IMR-90 (cell line): ENCODE measurements around the gene RGS12. TPM values are rescaled to one million over a fixed set of nuclear protein-coding genes. Genes with fewer than 3 reads are reported as not detected.

ENCODE experiments used
- ATAC-seq: fragments of 200-7000 bp; cut with Tn5 transposase; 2 replicates; pipeline ENCODE4 v1.9.1; 2020; ENCODE audit warnings: low read depth, mild to moderate bottlenecking, moderate library complexity
- BruUV-seq: library from RNA; stranded (reverse); fragments of 400-500 nt; replicated peaks from 2 replicates; lab custom pipeline; 2021; lab: Mats Ljungman, UMichigan
- CTCF ChIA-PET: fragments of 300-600 bp; formaldehyde crosslinking; extraction: SDS; loops from one replicate; lab custom pipeline; 2021; ENCODE audit warnings: antibody characterized with exemption; lab: Yijun Ruan, JAX
- POLR2A ChIA-PET: fragments of 300-600 bp; sonication (Branson Sonifier 250); formaldehyde crosslinking; loops from one replicate; lab custom pipeline; 2022; ENCODE audit warnings: antibody characterized with exemption; ENCODE audit not compliant: unreplicated experiment; lab: Charles Lee
- DNase-seq: peaks from one replicate; pipeline ENCODE4 v3.0.0; 2013
- H2AFZ ChIP-seq: replicated peaks from 2 replicates; pipeline ENCODE3; 2013; ENCODE audit warnings: low read length, mild to moderate bottlenecking; ENCODE audit not compliant: poor library complexity
- H2AK5ac ChIP-seq: 2 replicates; pipeline ENCODE4 v1.6.1; 2013; ENCODE audit warnings: low read depth, low read length, inconsistent platforms
- H2AK9ac ChIP-seq: replicated peaks from 2 replicates; pipeline ENCODE3; 2013; ENCODE audit warnings: mild to moderate bottlenecking, low read depth, low read length, moderate library complexity; ENCODE audit not compliant: poor library complexity
- H2BK120ac ChIP-seq: 2 replicates; pipeline ENCODE4 v1.6.1; 2013; ENCODE audit warnings: low read depth, low read length, inconsistent platforms
- H2BK15ac ChIP-seq: 3 replicates; pipeline ENCODE4 v1.6.1; 2013; ENCODE audit warnings: low read depth, low read length, inconsistent platforms
- H2BK20ac ChIP-seq: 2 replicates; pipeline ENCODE4 v1.6.1; 2013; ENCODE audit warnings: low read depth, mild to moderate bottlenecking, inconsistent platforms, low read length, moderate library complexity
- H2BK5ac ChIP-seq: 2 replicates; pipeline ENCODE4 v1.6.1; 2013; ENCODE audit warnings: mild to moderate bottlenecking, low read depth, low read length, inconsistent platforms; ENCODE audit not compliant: poor library complexity, severe bottlenecking
- H3K14ac ChIP-seq: replicated peaks from 2 replicates; pipeline ENCODE4 v1.6.1; 2013; ENCODE audit warnings: low read depth, low read length, inconsistent platforms
- H3K18ac ChIP-seq: 2 replicates; pipeline ENCODE4 v1.6.1; 2013; ENCODE audit warnings: low read depth, low read length, control low read depth
- H3K23ac ChIP-seq: 2 replicates; pipeline ENCODE4 v1.6.1; 2013; ENCODE audit warnings: low read depth, low read length, inconsistent platforms
- H3K27ac ChIP-seq: 2 replicates; pipeline ENCODE4 v1.5.1; 2013; ENCODE audit warnings: mild to moderate bottlenecking, control low read depth, low read length; ENCODE audit not compliant: insufficient read depth
- H3K27me3 ChIP-seq: 2 replicates; pipeline ENCODE4 v1.6.1; 2013; ENCODE audit warnings: low read length; ENCODE audit not compliant: control insufficient read depth, insufficient read depth
- H3K36me3 ChIP-seq: 2 replicates; pipeline ENCODE4 v1.6.1; 2013; ENCODE audit warnings: low read length, mixed read lengths; ENCODE audit not compliant: control insufficient read depth, insufficient read depth
- H3K4ac ChIP-seq: 2 replicates; pipeline ENCODE4 v1.6.1; 2013; ENCODE audit warnings: low read depth, low read length, inconsistent platforms
- H3K4me1 ChIP-seq: 2 replicates; pipeline ENCODE4 v1.6.1; 2013; ENCODE audit warnings: low read length, mixed read lengths; ENCODE audit not compliant: control insufficient read depth, insufficient read depth
- H3K4me2 ChIP-seq: 2 replicates; pipeline ENCODE4 v1.6.1; 2013; ENCODE audit warnings: low read depth, mild to moderate bottlenecking, control low read depth, low read length, moderate library complexity
- H3K4me3 ChIP-seq: 2 replicates; pipeline ENCODE4 v1.5.1; 2013; ENCODE audit warnings: low read depth, mild to moderate bottlenecking, control low read depth, low read length, moderate library complexity; ENCODE audit not compliant: insufficient read depth
- H3K56ac ChIP-seq: 2 replicates; pipeline ENCODE4 v1.6.1; 2013; ENCODE audit warnings: low read length, inconsistent platforms; ENCODE audit not compliant: insufficient read depth; ENCODE audit errors: extremely low read depth
- H3K79me1 ChIP-seq, 2 experiments: 2 replicates each; pipeline ENCODE4 v1.6.1; 2013; ENCODE audit warnings: low read length in 2 of 2, inconsistent platforms in 1 of 2, low read depth in 1 of 2
- H3K9ac ChIP-seq: 2 replicates; pipeline ENCODE4 v1.6.1; 2013; ENCODE audit warnings: low read depth, low read length, control low read depth
- H3K9me1 ChIP-seq: 2 replicates; pipeline ENCODE4 v1.6.1; 2013; ENCODE audit warnings: low read length, inconsistent platforms; ENCODE audit not compliant: insufficient read depth
- H3K9me3 ChIP-seq: 2 replicates; pipeline ENCODE4 v1.6.1; 2013; ENCODE audit warnings: low read length; ENCODE audit not compliant: control insufficient read depth, insufficient read depth
- H4K20me1 ChIP-seq: 2 replicates; pipeline ENCODE4 v1.6.1; 2013; ENCODE audit warnings: low read length, inconsistent platforms; ENCODE audit not compliant: insufficient read depth
- H4K5ac ChIP-seq: 2 replicates; pipeline ENCODE4 v1.6.1; 2013; ENCODE audit warnings: mild to moderate bottlenecking, low read depth, low read length, control low read depth
- H4K8ac ChIP-seq, 2 experiments: 2 replicates each; pipeline ENCODE4 v1.6.1; 2013; ENCODE audit warnings: low read depth in 2 of 2, low read length in 2 of 2, control low read depth in 1 of 2, inconsistent platforms in 1 of 2
- H4K91ac ChIP-seq: 2 replicates; pipeline ENCODE4 v1.6.1; 2013; ENCODE audit warnings: low read depth, low read length, inconsistent platforms; ENCODE audit not compliant: insufficient read depth
- BHLHE40 ChIP-seq: fragments of 150-350 bp; IDR thresholded peaks from 2 replicates; pipeline ENCODE4 v1.6.1; 2016; ENCODE audit warnings: mild to moderate bottlenecking, low read depth, low read length
- FOS ChIP-seq: fragments of 150-350 bp; IDR thresholded peaks from 2 replicates; pipeline ENCODE4 v1.6.1; 2016; ENCODE audit warnings: low read depth, low read length
- MAZ ChIP-seq: IDR thresholded peaks from 2 replicates; pipeline ENCODE4 v1.6.1; 2012; ENCODE audit warnings: low read depth, mild to moderate bottlenecking, low read length, improper control_type of control experiment, moderate library complexity, borderline replicate concordance
- MXI1 ChIP-seq: IDR thresholded peaks from 2 replicates; pipeline ENCODE4 v1.6.1; 2012; ENCODE audit warnings: low read depth, mild to moderate bottlenecking, low read length, moderate library complexity, borderline replicate concordance
- RFX5 ChIP-seq: IDR thresholded peaks from 2 replicates; pipeline ENCODE4 v1.8.0; 2012; ENCODE audit warnings: low read depth, mild to moderate bottlenecking, low read length, moderate library complexity
- WGBS, 2 experiments: methylation state at CpG; one replicate each; pipeline versions ENCODE4 v1.1.5 to v1.1.7; 2013; ENCODE audit warnings: missing lambda C conversion rate in 2 of 2; ENCODE audit not compliant: insufficient read length in 1 of 2; ENCODE audit errors: extremely low coverage in 2 of 2; 5-methylcytosine and 5-hydroxymethylcytosine counted together
- dilution Hi-C: fragments of 300-500 bp; cut with HindIII; formaldehyde crosslinking; loops from one replicate; pipeline ENCODE4 v1.14.3; 2018; ENCODE audit warnings: low sequenced_read_pairs; ENCODE audit not compliant: unreplicated experiment
- in situ Hi-C: fragments of 300-500 bp; cut with MboI; formaldehyde crosslinking; loops from 3 replicates; pipeline ENCODE4 v1.14.3; 2019; ENCODE audit warnings: low sequenced_read_pairs, inconsistent platforms, mixed read lengths
- intact Hi-C: fragments of 100-400 bp; cut with micrococcal nuclease; formaldehyde crosslinking; loops from 2 replicates; pipeline ENCODE4 v1.10.0; 2022
- polyA plus RNA-seq, 3 experiments: library from polyadenylated mRNA; depleted of rRNA; stranded (reverse); fragments of >200 nt; gene quantifications; 2 replicates each; pipeline ENCODE4 v1.2.3, GENCODE V29; 2012; ENCODE audit warnings: low replicate concordance in 1 of 3
- total RNA-seq: library from RNA; depleted of rRNA; stranded (reverse); fragments of >200 nt; gene quantifications from 2 replicates; pipeline ENCODE4 v1.2.3, GENCODE V29; 2012

RGS12 gene
- total and polyA plus RNA-seq, 2 of the 4 experiments (the other 2 are of a cell fraction) = 11.8 to 12.0 TPM

- Histone ChIP-seq H3K56ac (no peak overlapping the region), H3K18ac (no peak overlapping the region), H3K4me2 (no peak overlapping the region), H2AK5ac (0 out of 2 replicates have a peak overlapping the region, but pooled peaks have one; percentile 53), H3K9me3 (peaks cover 4% of the 10 kb centered on the region), H3K36me3 (peaks cover 10% of the 10 kb centered on the region; the same call in 1 of the 2 replicates), H3K27ac (no peak overlapping the region), H4K20me1 (peaks cover 12% of the 10 kb centered on the region; the same call in 1 of the 2 replicates), H3K4ac (0 out of 2 replicates have a peak overlapping the region, but pooled peaks have one; percentile 5), H3K27me3 (no peaks in the 10 kb centered on the region), H2AK9ac (no peak overlapping the region), H3K9me1 (peaks cover 10% of the 10 kb centered on the region), H3K4me1 (peaks cover 14% of the 10 kb centered on the region), H4K5ac (no peak overlapping the region), H3K23ac (no peak overlapping the region), H3K9ac (no peak overlapping the region), H3K79me1 (peaks cover 17 to 80% of the 10 kb centered on the region in 2 experiments), H4K91ac (no peak overlapping the region), H2BK120ac (no peak overlapping the region), H4K8ac (0 out of 4 replicates have a peak overlapping the region, but pooled peaks of 1 of the 2 experiments have one; percentile 12), H3K4me3 (no peak overlapping the region), H2BK15ac (no peak overlapping the region), H2BK5ac (no peak overlapping the region), H2BK20ac (no peak overlapping the region), H2AFZ (no peak overlapping the region), H3K14ac (no peak overlapping the region; the same call in 1 of the 2 replicates)
- in situ Hi-C loops = no loop called here
- intact Hi-C loops = no loop called here
- dilution Hi-C loops = no loop called here
- no peak for TF ChIP-seq BHLHE40
- TF ChIP-seq MAZ = no peak
- TF ChIP-seq RFX5 = peak; percentile 75
- no peak for TF ChIP-seq MXI1
- TF ChIP-seq FOS = no peak
- no TSS peak for BruUV-seq
- WGBS, 2 experiments = no CpG with 5 or more reads among the region's 3 CpGs
- ChIA-PET CTCF (no interaction called here), POLR2A (no interaction called here)
- DNase-seq = no peak
- no peak; the same call in 1 of the 2 replicates for ATAC-seq
Measured at GRCh38 chr4:3339577-3339976, 46.8 kb downstream of the RGS12 start.
